SK-N-SH treated with all-trans-retinoic acid at 6 μM for 48 hours (cell line): ENCODE data around the gene UST.

Experiments
- ATAC-seq: fragments of 200-7000 bp; cut with Tn5 transposase; 3 replicates; pipeline ENCODE4 v1.9.1; 2020; ENCODE audit warnings: mild to moderate bottlenecking, moderate library complexity
- ARNTL ChIP-seq: fragments of 450-650 bp; formaldehyde crosslinking; IDR thresholded peaks from 2 replicates; pipeline ENCODE4 v1.5.0; 2020; ENCODE audit warnings: low read depth, mild to moderate bottlenecking, moderate library complexity, borderline replicate concordance
- CREB5 ChIP-seq: fragments of 250-450 bp; sonication (Bioruptor Pico); IDR thresholded peaks from 2 replicates; pipeline ENCODE4 v1.5.1; 2020; ENCODE audit warnings: low read depth, mild to moderate bottlenecking, moderate library complexity
- CSDC2 ChIP-seq: fragments of 250-450 bp; sonication (Bioruptor Pico); IDR thresholded peaks from 2 replicates; pipeline ENCODE4 v1.5.0; 2020; ENCODE audit warnings: mild to moderate bottlenecking, moderate library complexity
- ESRRG ChIP-seq: fragments of 250-450 bp; sonication (Bioruptor Pico); IDR thresholded peaks from 2 replicates; pipeline ENCODE4 v1.6.1; 2021; ENCODE audit warnings: mild to moderate bottlenecking
- GLIS3 ChIP-seq: fragments of 250-450 bp; sonication (Bioruptor Pico); IDR thresholded peaks from 2 replicates; pipeline ENCODE4 v1.5.0; 2020; ENCODE audit warnings: mild to moderate bottlenecking, moderate library complexity
- ISL1 ChIP-seq: fragments of 250-450 bp; sonication (Bioruptor Pico); IDR thresholded peaks from 2 replicates; pipeline ENCODE4 v2.1.2; 2022; ENCODE audit warnings: mild to moderate bottlenecking, moderate library complexity
- OSR1 ChIP-seq: fragments of 250-450 bp; sonication (Bioruptor Pico); IDR thresholded peaks from 2 replicates; pipeline ENCODE4 v1.8.0; 2022; ENCODE audit warnings: moderate library complexity, mild to moderate bottlenecking, inconsistent platforms
- PATZ1 ChIP-seq: fragments of 250-450 bp; sonication (Bioruptor Pico); IDR thresholded peaks from 2 replicates; pipeline ENCODE4 v1.8.0; 2020; ENCODE audit warnings: mild to moderate bottlenecking, moderate library complexity, borderline replicate concordance
- PPARA ChIP-seq: fragments of 250-450 bp; sonication (Bioruptor Pico); IDR thresholded peaks from 2 replicates; pipeline ENCODE4 v1.5.0; 2020; ENCODE audit warnings: mild to moderate bottlenecking, borderline replicate concordance
- RARB ChIP-seq: fragments of 250-450 bp; sonication (Bioruptor Pico); IDR thresholded peaks from 2 replicates; pipeline ENCODE4 v1.8.0; 2021; ENCODE audit warnings: mild to moderate bottlenecking, moderate library complexity
- TCF4 ChIP-seq: fragments of 250-450 bp; sonication (Bioruptor Pico); IDR thresholded peaks from 2 replicates; pipeline ENCODE4 v1.8.0; 2021; ENCODE audit warnings: mild to moderate bottlenecking, moderate library complexity, borderline replicate concordance
- TOX ChIP-seq: fragments of 250-450 bp; sonication (Bioruptor Pico); IDR thresholded peaks from 2 replicates; pipeline ENCODE4 v1.8.0; 2021; ENCODE audit warnings: mild to moderate bottlenecking, moderate library complexity, borderline replicate concordance
- TSHZ2 ChIP-seq: fragments of 250-450 bp; sonication (Bioruptor Pico); IDR thresholded peaks from 2 replicates; pipeline ENCODE4 v1.5.0; 2020; ENCODE audit warnings: mild to moderate bottlenecking, moderate library complexity
- ZC3H10 ChIP-seq: fragments of 250-450 bp; sonication (Bioruptor Pico); IDR thresholded peaks from 2 replicates; pipeline ENCODE4 v1.5.1; 2021; ENCODE audit warnings: mild to moderate bottlenecking, moderate library complexity
- ZFP3 ChIP-seq: fragments of 250-450 bp; sonication (Bioruptor Pico); IDR thresholded peaks from 2 replicates; pipeline ENCODE4 v1.5.0; 2020; ENCODE audit warnings: mild to moderate bottlenecking, moderate library complexity
- ZFP30 ChIP-seq: fragments of 450-650 bp; formaldehyde crosslinking; IDR thresholded peaks from 2 replicates; pipeline ENCODE4 v1.5.0; 2022; ENCODE audit warnings: mild to moderate bottlenecking, moderate library complexity
- ZNF565 ChIP-seq: fragments of 450-650 bp; formaldehyde crosslinking; conservative IDR thresholded peaks from 2 replicates; pipeline ENCODE4 v1.5.0; 2020; ENCODE audit warnings: low read depth, mild to moderate bottlenecking, moderate library complexity
- ZNF70 ChIP-seq: fragments of 450-650 bp; formaldehyde crosslinking; IDR thresholded peaks from 2 replicates; pipeline ENCODE4 v1.5.0; 2020; ENCODE audit warnings: mild to moderate bottlenecking, moderate library complexity

Gene UST

GRCh38 chr6:149078211-149078782 is 331.5 kb downstream of the UST start:
- ATAC-seq, result no peak
- TF ChIP-seq ESRRG (no peak), ZNF70 (CRISPR knock-in tag) (no peak), ZNF565 (CRISPR knock-in tag) (no peak), CREB5 (CRISPR knock-in tag) (no peak), PATZ1 (CRISPR knock-in tag) (no peak), ZFP3 (CRISPR knock-in tag) (no peak), PPARA (no peak), ARNTL (CRISPR knock-in tag) (no peak), TSHZ2 (CRISPR knock-in tag) (no peak), ZFP30 (CRISPR knock-in tag) (no peak)

GRCh38 chr6:149079456-149079855 is 332.6 kb downstream of the UST start:
- ATAC-seq, result no peak; the same call in 1 of the 3 replicates
- TF ChIP-seq CSDC2 (no peak), ZFP3 (CRISPR knock-in tag) (no peak), GLIS3 (CRISPR knock-in tag) (no peak), OSR1 (no peak), TCF4 (no peak), RARB (CRISPR knock-in tag) (no peak), TSHZ2 (CRISPR knock-in tag) (no peak), ZC3H10 (no peak), TOX (CRISPR knock-in tag) (no peak), ZNF565 (CRISPR knock-in tag) (no peak)

- TF ChIP-seq GLIS3 (CRISPR knock-in tag), result no peak
- TF ChIP-seq PATZ1 (CRISPR knock-in tag), result no peak
- no peak for TF ChIP-seq ESRRG
- no peak for TF ChIP-seq CSDC2
- TF ChIP-seq CREB5 (CRISPR knock-in tag), result no peak
- TF ChIP-seq ZC3H10, result no peak
- no peak for TF ChIP-seq TCF4
- TF ChIP-seq ZFP3 (CRISPR knock-in tag), result no peak
- TF ChIP-seq ZNF565 (CRISPR knock-in tag), result no peak
- no peak for TF ChIP-seq ISL1 (CRISPR knock-in tag)
- peak; percentile 75 for ATAC-seq
Measured at GRCh38 chr6:149079911-149080491, 333.2 kb downstream of the UST start.
